Measurements from ENCODE around the gene C2orf76. TPM values are rescaled to one million over a fixed set of nuclear protein-coding genes. Genes with fewer than 3 reads are reported as not detected.

The C2orf76 gene
- total and polyA plus RNA-seq, 10 of the 15 experiments (the other 5 are each of a cell fraction or from before 2014, with no cell fraction given), result 14.0 to 46.1 (median 25.4) TPM

GRCh38 chr2:119352357-119352756 is 14.3 kb downstream of the C2orf76 start (continued):
- no peak for TF ChIP-seq E2F8 (IDR thresholded peaks at IDR 0.05; ENCODE audit: low read depth, partially characterized antibody)
- peak; percentile 58 for TF ChIP-seq PBX3 (IDR thresholded peaks at IDR 0.05; ENCODE audit: insufficient replicate concordance, low read depth, low read length)
- TF ChIP-seq SP1 (IDR thresholded peaks at IDR 0.05; ENCODE audit: low read depth, low read length), result peak; percentile 83
- no peak for TF ChIP-seq ZNF384 (IDR thresholded peaks at IDR 0.05; ENCODE audit: borderline replicate concordance, low read depth, low read length)
- TF ChIP-seq SRF (IDR thresholded peaks at IDR 0.05; ENCODE audit: low read depth in 2 of 2, low read length in 2 of 2), result peak; percentile 67 to 99
- TF ChIP-seq NKRF (conservative IDR thresholded peaks at IDR 0.05), result no peak; the same call in 1 of the 2 replicates
- no peak for TF ChIP-seq ZBTB40 (IDR thresholded peaks at IDR 0.05; ENCODE audit: borderline replicate concordance)
- 0 out of 2 replicates have a peak, but pooled peaks have one; percentile 27 for TF ChIP-seq MYB (IDR thresholded peaks at IDR 0.05; ENCODE audit: borderline replicate concordance, low read depth, low read length)
- TF ChIP-seq SKIL (IDR thresholded peaks at IDR 0.05; ENCODE audit: low read depth, poor library complexity, severe bottlenecking), result peak; percentile 99
- TF ChIP-seq BHLHE40 (IDR thresholded peaks at IDR 0.05; ENCODE audit: borderline replicate concordance in 1 of 2, low read depth in 2 of 2, low read length in 1 of 2), result peak; percentile 16 to 38; a peak in 1 of 4 replicates
- peak; percentile 66 to 84 for TF ChIP-seq EP300 (IDR thresholded peaks at IDR 0.05; ENCODE audit: borderline replicate concordance in 1 of 2, control insufficient read depth in 1 of 2, low read depth in 2 of 2, low read length in 2 of 2)
- no peak for TF ChIP-seq RFX5 (IDR thresholded peaks at IDR 0.05; ENCODE audit: low read depth, low read length)
- TF ChIP-seq FOXM1 (IDR thresholded peaks at IDR 0.05; ENCODE audit: low read depth, low read length), result peak; percentile 88
- 0 out of 2 replicates have a peak, but pooled peaks have one; percentile 31 for TF ChIP-seq GATAD2B (conservative IDR thresholded peaks at IDR 0.05; ENCODE audit: low read depth)
- 0 out of 2 replicates have a peak, but pooled peaks have one; percentile 38 for TF ChIP-seq SMAD5 (IDR thresholded peaks at IDR 0.05; ENCODE audit: low read depth)
- peak; percentile 90 for TF ChIP-seq PML (IDR thresholded peaks at IDR 0.05; ENCODE audit: low read length)
- no peak for TF ChIP-seq HDAC2 (IDR thresholded peaks at IDR 0.05)

Data from GM12878 (cell line).